ENCODE results near the gene RAPGEF3.
A peak's percentile ranks its signal among the peaks of the same experiment; 100 is the strongest.

RAPGEF3 gene

DNA sequence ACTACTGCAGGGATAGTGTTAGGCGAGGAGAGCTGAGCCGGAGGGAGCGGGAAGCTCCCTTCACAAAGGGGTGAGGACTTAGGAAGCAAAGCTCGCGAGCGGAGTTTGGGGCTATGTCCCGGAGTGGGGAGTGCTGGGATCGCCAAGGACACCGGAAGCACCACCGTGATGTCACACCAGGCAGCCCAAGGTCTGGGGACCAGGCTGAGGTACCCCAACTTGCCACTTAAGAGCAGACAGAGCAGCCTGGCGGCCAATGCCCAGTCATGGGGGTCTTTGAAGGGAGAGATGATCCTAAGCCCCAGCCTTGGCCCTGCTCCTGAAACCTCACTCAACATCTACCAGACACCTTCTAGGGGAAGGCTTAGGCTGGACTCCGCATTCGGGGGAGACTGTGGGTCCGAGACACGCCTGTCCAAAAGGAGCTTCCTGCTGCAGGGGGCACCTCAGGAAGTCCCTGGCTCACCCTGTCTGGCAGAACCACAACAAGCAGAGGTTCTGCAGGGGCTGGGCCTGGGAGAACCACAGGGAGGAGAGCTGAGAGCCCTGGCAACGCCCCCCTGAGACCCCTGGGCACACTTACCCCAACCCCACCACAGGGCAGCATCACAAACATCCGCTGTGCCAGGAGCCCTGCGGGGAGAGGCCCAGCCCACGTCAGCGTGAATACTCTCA is 32.1 kb upstream of the RAPGEF3 start:
- DNase-seq: no peak

- no peak for DNase-seq
These were observed 31.2 kb upstream of the RAPGEF3 start for GRCh38 chr12:47789712-47790489.

DNA sequence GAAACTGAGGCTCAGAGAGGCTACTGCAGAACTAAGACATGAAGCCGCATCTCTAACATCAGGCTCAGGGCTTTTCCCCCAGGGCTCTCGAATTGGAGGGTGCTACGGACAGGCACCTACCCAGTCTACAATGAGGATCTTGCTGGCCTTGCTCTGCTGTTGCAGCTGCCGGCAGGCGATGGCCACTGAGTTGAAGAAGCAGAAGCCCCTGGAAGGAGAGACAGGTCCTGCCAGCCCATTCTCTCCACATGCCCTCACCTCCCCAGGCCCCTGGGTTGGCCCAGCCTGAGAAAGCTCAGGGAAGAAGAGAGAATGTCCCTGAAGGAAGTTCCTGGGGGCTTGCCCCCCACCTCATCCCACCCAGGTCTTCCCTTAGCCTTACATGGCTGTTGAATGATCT is 30.5 kb upstream of the RAPGEF3 start:
- DNase-seq: no peak

- no peak for DNase-seq
These were observed 29.1 kb upstream of the RAPGEF3 start for GRCh38 chr12:47787596-47788319.

DNA sequence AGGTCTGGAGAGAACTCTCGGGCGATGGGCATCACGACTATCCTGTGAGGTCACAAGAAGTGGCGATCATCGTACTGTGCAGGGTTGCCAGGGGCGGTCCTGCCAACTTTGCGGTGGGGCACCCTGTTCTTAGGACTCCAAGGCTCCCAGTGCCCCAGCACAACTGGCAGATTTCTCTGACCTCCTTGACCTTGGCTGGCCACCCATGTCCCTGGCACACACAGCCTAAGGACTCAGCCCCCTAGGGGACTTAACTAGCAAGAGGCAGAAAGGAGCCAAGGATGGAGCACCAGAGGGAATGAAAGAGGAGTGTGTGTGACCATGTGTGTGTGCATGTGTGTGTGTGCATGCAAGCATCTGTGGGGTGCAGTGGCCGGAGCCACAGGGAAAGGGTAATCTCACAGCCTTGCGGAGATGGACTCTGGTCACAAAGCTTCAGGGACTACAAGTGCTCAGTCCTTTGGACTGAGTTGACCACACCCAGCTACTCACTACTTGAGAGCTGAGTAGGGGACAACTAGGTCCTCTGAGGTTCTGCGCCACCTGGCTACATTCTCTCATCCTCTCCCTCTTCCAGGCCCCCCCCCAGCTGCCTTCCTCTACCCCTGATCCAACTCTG is 28.1 kb upstream of the RAPGEF3 start:
- no peak for DNase-seq

- DNase-seq: no peak
These were observed 27.4 kb upstream of the RAPGEF3 start for GRCh38 chr12:47785887-47786661.

DNA sequence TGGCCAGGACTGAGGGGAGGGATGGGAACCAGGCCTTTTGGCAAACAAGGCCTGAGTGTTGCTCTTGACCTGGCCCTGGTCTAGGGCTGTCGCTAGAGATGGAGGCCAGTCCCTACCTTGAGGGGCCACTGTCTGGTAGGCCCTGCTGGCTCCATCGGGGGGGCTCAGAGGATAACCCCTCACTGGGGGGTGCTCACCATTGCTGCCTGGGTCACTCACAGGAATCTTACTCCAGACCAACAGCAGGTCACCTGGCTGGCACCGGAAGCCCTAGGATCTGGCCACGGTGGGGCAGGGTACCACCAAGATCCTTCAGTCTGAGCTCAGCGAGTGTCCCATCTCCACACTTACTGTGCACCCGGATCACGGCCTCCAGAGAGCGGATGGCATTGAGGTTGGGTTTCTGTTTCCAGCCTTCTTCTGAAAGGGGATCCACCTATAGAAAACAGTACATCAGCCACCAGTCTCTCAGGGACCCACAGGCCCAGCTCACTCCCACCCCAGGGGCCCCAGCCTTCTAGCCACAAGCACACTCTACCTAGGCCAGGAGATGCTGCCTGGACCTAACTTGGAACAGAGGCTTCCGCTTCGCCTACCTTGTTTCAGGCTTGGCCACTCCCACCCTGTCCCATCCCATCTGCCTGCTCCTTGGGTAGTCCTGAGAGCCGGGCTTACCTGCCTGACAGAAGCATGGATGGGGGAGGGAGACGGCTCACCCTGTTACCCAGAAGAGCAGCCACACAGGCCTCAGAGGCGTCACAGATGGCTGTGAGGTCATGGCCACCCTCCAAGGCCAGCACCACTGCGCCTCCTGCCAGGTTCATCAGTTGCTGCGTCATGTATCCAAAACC is 26.6 kb upstream of the RAPGEF3 start:
- no peak for DNase-seq

GRCh38 chr12:47783821-47784819 is 25.4 kb upstream of the RAPGEF3 start:
- DNase-seq: no peak

- DNase-seq: no peak
These were observed 24.5 kb upstream of the RAPGEF3 start for GRCh38 chr12:47783024-47783755.

DNA sequence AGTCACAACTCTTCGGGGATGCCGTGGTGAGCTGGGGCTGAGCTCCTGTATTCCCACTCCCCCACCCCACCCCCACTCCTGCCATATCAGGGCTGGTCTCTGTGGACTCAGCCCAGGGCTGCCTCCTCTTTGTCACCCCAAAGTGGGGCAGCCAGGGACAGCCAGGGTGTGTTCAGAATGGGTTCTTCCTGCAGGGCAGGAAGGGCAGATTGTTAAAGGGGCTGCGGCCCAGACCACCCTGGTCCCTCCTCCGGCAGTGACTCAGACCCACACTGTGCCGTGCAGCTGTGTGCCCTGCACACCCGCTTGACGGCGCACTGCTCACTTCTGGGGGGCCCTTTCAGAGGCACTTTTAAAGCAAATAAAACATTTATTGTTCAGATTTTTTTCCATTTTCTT is 23.7 kb upstream of the RAPGEF3 start:
- no peak for DNase-seq

GRCh38 chr12:47781479-47782371 is 23.0 kb upstream of the RAPGEF3 start:
- no peak for DNase-seq

DNA sequence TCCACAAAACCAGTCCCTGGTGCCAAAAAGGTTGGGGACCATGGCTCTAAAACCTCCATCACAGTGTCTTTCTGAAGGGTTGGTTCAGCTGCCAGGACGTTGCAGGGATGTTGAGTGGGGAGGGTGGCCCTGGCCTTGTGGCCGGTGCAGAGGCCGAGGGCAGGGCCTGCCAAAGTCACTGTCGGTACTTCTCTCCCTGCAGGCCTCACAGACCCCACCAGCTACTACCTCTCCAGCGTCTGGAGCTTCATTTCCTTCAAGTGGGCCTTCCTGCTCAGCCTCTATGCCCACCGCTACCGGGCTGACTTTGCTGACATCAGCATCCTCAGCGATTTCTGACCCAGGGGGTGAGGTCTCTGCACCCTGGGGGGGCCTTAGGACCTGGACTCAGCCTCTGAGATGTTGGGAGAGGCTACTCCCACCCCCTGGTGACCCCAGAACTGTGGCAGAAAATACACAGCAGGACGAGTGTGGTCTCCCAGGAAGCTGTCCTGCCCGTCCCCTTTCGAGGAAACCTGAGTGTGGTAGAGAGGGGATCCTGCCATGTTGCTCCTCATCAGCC is 21.3 kb upstream of the RAPGEF3 start:
- DNase-seq: no peak

- DNase-seq: peak; percentile 90 to 91
These were observed 20.7 kb upstream of the RAPGEF3 start for GRCh38 chr12:47779301-47779942.

DNA sequence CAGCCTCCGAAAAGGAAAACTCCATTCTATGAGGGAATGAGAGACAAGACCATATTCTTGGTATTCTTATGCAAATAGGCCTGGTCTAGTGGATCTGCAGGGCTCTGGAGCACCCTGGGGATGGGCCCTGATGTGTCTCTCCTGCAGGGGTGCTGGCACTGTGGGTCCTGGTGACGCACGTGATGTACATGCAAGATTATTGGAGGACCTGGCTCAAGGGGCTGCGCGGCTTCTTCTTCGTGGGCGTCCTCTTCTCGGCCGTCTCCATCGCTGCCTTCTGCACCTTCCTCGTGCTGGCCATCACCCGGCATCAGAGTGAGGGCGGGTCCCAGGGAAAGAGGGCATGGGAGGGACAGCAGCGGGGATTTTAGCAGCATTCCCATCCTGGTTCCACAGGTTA is 20.2 kb upstream of the RAPGEF3 start:
- no peak for DNase-seq

GRCh38 chr12:47777741-47778558 is 19.3 kb upstream of the RAPGEF3 start:
- no peak for DNase-seq

GRCh38 chr12:47777151-47777550 is 18.5 kb upstream of the RAPGEF3 start:
- no peak for DNase-seq

All from CD4-positive, alpha-beta T cell treated with Interleukin-4 for 1 hour (primary cell).